Ishikawa (cell line): ENCODE results near the gene TSC22D3.

ENCODE experiments used
- CEBPB ChIP-seq: IDR thresholded peaks from 2 replicates; pipeline ENCODE4 v1.6.1; 2012
- EP300 ChIP-seq: IDR thresholded peaks from 2 replicates; pipeline ENCODE4 v1.6.1; 2012; ENCODE audit warnings: borderline replicate concordance
- RAD21 ChIP-seq: IDR thresholded peaks from 2 replicates; pipeline ENCODE4 v1.6.1; 2012; ENCODE audit warnings: low read depth
- REST ChIP-seq: IDR thresholded peaks from 2 replicates; pipeline ENCODE4 v1.6.1; 2012; ENCODE audit warnings: low read depth, mild to moderate bottlenecking
- TAF1 ChIP-seq: IDR thresholded peaks from 2 replicates; pipeline ENCODE4 v1.6.1; 2012; ENCODE audit warnings: low read depth, mild to moderate bottlenecking
- TCF12 ChIP-seq: IDR thresholded peaks from 2 replicates; pipeline ENCODE4 v1.6.1; 2012; ENCODE audit warnings: low read depth
- USF1 ChIP-seq: IDR thresholded peaks from 2 replicates; pipeline ENCODE4 v1.6.1; 2012
- TF ChIP-seq, protein P1 (sequence below): IDR thresholded peaks from 2 replicates; pipeline ENCODE4 v1.6.1; 2012

DNA sequence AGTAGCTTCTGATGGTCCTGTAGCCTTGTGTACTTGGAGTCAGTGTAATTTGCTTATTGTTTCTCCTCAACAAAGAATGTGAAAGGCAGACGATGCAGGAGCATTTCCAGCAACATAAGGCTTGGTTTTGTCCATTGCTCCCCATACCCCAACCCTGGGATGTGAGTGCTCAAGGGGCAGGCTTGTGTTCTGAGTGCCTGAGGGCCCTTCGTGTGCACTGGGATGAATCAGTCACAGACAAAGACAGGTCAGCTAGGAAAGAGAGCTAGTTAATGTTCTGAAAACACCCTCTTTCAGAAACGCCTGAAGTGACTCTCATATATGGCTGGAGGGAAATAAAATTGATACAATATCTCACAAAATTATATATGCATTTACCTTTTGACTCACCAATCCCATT lies 88.1 kb downstream of the TSC22D3 start:
- TF ChIP-seq CEBPB (no peak), EP300 (no peak), REST (no peak), RAD21 (no peak), USF1 (no peak), TAF1 (no peak), TCF12 (no peak)
- TF ChIP-seq, protein P1, sequence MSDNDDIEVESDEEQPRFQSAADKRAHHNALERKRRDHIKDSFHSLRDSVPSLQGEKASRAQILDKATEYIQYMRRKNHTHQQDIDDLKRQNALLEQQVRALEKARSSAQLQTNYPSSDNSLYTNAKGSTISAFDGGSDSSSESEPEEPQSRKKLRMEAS: no peak
